ENCODE results near the gene KCNK4.
"Not testable (repeated sequence)": the region's sequence is repeated elsewhere in the genome, so short reads cannot be mapped to it uniquely, and the experiment has no call there.

Gene KCNK4

DNA sequence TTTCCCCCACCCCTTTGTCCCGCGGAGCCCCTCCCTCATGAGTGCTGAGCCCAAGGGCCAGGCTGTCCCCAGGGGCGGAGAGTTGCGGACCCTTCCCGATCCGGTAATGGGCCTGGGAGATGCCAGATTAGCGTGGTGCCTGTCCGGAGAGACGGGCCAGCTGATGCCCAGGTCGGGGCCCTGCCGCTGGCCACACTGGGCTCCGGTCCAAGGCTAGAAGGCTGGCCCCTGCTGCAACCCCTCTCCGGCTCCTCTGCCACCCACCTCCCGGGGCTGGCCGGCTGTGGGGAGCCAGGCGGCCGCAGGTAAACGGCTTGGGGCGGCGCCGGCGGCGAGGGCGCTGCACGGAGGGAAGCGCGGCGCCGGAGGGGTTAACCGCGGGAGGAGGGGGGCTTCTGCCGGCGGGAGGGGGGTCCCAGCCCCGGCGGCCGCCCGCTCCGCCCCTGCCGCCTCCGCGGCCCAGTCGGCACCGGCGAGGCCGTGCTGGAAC is at the start of gene KCNK4:
TSS of gene KCNK4 (plus strand) at position 41 of the 490 bp plus-strand sequence. CDS start 1,717 bp downstream, outside the sequence.
- no peak for DNase-seq

DNA sequence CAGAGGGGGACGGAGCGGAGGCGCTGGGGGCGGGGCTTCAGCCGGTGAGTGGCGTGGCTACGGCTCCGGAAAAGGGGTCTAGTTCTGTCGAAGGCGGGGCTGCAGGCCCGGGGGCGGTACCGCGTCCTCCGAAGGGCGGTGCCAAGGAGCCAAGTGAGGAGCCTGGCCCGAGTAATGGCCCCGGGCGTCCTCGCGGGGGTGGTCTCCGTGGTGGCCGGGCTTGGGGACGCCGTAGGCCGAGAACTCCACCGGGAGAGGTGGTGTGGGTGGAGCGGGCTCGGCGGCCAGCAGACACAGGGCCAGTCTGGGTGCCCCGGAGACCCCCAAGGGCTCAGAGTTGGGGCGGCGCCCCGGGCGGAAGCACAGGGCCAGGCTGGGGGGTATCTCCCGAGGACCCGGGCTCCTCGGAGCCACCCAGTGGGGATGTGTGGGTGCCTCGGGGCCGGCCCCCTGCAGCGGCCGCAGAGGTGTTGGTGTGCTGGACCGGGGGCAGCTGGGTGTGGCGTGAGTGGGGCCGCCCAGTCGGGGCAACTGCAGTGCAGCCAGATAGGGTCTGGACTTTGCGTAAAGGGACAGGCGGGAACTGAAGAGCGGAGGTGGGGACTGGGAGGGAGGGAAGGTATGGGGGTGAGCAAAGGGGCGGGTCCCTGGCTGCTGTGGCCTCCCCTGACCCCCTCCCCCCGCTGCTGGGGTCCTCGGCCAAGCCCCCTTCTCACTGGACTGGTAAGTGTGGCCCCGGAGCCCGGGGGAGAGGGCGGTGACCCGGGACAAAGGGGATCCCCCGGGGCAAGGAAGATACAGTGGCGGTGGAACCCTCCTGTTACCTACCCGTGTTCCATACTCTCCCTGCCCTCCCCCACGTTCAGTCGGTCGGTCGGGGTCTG is 49.4 kb upstream of the KCNK4 start:
- no peak for DNase-seq

DNA sequence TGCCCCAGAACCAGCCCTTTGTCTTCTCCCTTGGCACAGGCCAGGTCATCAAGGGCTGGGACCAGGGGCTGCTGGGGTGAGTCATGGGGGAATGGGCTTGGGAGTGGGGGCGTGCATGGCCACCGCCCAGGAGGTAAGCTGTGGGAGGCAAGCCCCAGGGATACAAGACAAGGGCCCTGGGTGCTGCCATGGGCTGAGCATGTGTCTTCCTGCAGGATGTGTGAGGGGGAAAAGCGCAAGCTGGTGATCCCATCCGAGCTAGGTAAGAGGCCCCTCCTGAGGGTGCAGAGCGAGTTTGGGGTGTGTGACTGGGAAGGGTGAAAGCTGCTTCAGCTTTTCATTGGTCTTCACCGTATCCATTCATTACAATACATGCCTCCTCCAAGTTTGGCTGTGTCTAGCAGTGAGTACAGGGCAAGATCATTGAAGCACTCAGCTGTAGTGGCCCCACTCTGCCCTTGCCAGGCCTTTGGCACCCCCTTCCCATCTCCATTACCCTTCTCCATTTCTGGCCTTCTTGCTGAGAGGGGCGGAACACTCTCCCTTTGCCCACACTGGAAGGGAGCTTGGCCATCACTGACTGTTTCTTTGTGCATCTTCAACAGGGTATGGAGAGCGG is 47.8 kb upstream of the KCNK4 start:
- no peak for DNase-seq

DNA sequence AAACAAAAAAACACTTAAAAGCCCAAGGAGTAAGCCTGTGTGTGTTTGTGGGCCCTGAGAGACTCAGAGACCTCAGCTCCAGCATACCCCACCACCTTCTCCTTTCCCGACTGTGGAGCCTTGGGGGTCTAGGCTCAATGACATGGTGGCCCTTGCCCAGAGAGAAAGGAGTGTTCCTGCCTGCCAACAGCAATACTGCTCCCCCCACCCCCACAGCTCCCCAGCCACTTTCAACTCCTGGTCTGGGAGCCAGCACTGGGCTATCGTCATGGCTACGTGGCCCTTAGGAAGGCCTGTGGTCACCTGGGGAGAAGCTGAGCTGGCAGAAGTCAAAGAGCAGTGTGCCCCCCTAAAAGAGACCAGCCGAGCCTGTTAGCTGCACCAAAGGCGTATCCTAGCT is 47.0 kb upstream of the KCNK4 start:
- no peak for DNase-seq

- DNase-seq, result no peak
Observed at GRCh38 chr11:64244966-64245365, 46.1 kb upstream of the KCNK4 start.

DNA sequence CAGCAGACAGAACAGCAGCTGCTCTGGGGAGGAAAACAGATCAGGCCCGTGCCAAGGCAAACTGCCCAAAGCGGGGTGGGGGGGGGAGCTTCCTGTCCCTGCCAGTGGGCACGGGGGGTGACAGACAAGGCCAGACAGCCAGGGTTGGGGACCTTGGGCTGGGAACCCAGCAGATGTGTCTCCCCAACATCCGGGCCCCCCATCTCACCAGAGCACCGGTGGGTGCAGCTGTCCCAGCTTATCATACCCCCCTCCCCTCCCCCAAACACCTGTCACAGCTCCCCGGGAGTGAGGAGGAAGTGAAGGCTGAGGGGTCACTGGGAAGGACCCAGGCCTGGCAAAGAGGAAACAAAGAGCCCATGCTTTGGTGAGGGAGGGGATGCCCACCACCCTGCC is 45.7 kb upstream of the KCNK4 start:
- no peak for DNase-seq

GRCh38 chr11:64245797-64246620 is 45.1 kb upstream of the KCNK4 start:
- peak; percentile 92 for DNase-seq

DNA sequence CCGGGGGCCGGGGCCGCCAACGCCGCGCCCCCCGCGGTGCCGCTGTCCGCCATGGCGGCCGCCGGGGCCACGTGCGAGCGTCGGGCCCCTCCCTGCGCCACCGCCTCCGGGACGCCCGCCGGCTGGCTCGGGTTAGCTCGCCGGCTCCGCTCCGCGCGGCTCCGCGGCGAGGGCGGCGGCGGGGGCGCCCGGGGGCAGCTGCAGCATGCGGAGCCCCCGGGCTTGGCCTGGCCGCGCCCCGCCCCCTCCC is 44.6 kb upstream of the KCNK4 start:
- not testable (repeated sequence) for DNase-seq

DNA sequence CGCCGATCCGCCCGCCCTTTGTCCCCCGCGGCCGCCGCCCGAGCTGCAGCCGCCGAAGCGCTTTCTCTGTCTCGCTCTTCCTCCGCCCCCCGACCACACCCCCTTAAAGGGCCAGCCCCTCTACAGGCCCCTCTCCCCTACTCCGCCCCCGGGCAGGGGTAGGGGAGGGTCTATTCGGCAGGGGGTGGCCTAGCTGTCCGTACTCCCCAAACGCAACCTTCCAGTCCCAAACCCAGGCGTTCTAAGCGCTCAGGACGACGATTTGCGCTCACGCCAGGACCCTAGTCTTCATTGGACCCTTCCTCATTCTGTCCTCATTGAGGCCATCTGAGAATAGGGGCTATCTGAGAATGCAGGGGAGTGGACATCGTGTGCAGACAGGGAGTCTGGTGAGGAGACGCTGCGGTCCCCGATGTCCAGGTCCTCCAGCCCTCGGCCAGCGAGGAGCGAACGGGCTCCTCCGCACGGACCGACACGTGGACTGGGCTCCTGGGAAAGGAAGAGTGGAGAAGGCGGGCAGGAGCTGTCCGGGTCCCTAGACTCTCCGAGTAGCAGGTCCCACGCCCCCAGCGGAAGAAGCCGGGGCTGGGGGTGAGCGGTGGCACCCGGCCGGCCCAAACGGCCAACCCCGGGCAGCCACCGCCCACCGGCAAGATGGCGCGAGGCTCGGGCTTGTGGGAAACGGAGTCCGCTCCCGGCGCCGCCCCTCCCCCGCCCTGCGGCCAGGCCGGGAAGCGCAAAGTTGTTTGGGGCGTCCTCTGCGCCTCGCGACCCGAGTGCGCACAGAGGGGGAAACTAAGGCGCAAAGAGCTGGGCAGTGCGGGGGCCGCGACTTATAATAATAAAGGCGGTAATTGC is 44.0 kb upstream of the KCNK4 start, which contains the start of gene PPP1R14B:
TSS of gene PPP1R14B (minus strand) at position 73 of the 858 bp plus-strand sequence. CDS start 270 bp downstream, outside the sequence.
- DNase-seq, result peak; percentile 93

- no peak for DNase-seq
Observed at GRCh38 chr11:64247729-64248531, 43.2 kb upstream of the KCNK4 start.

- no peak for DNase-seq
Observed at GRCh38 chr11:64248578-64248977, 42.5 kb upstream of the KCNK4 start.

DNA sequence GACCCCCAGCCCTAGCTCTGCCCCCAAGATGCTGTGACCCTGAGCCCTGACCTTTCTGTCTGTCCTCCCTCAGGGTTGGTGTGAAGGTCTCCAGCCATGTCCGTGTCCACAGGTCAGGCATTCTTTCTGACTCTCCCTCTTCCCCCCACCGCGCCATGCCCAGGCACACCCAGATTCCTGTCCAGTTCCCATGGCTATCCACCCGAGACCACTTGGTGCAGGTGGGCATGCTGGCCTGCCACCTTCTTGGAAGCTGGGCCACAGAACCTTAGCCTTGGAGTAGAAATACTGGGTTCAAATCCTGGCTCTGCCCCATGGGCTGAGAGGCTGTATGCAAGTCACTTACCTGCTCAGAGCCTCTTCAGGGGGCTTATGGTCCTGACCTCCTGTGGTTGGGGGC is 42.1 kb upstream of the KCNK4 start:
- DNase-seq, result no peak

GRCh38 chr11:64249563-64250414 is 41.3 kb upstream of the KCNK4 start:
- DNase-seq, result no peak

DNA sequence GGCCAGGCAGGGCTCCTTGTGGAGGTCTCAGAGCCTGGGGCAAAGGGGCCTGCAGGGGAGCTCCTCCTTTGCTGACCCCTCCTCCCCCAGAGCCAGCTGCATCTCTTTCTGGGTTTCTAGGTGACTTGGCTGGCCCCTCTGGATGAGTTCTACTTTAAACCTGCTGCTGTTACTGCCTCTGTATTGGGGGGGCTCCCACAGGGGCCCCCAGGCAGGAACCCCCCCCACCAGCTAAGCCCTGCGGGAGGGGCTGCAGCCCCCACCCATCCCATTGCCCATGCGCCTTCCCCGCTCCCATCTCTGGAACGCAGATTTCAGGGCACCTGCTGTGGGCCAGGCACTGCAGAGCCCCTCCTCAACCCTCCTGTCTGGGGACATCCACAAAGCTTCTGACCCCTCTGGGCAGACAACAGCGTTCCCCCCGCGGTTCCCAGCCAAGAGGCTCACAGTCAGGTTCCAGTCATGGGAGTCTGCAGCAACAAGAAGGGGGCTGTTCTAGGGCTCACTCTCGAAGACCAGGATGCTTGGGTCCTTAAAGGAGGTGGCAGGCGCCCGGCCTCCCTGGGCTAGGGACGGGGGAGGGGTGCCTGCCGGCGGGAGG is 40.6 kb upstream of the KCNK4 start:
- DNase-seq, result no peak

GRCh38 chr11:64251016-64251752 is 39.9 kb upstream of the KCNK4 start, which contains the start of gene PLCB3:
Gene PLCB3, plus strand, starts transcription at chr11:64251530. Its CDS starts 120 bp downstream, at chr11:64251650.
- DNase-seq, result peak; percentile 91

DNA sequence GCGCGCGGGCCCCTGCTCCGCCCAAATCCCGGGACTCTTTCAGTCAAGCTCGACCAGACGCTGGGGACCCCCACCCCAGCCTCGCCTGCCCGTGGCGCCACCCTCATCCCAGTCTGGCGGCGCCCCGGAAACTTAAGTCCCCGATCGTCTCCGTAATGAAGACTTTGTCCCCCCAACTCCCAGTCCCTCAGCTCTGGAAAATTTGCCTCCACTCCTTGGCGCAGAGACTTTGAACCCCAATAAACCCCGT is 39.4 kb upstream of the KCNK4 start:
- no peak for DNase-seq

- DNase-seq, result no peak
Observed at GRCh38 chr11:64252003-64252872, 38.9 kb upstream of the KCNK4 start.

- no peak for DNase-seq
Observed at GRCh38 chr11:64253043-64253442, 38.1 kb upstream of the KCNK4 start.

- DNase-seq, result no peak
Observed at GRCh38 chr11:64253481-64253880, 37.6 kb upstream of the KCNK4 start.

Measured in activated effector memory CD4-positive, alpha-beta T cell treated with anti-CD3 and anti-CD28 coated beads, Interleukin-2, amount 50 U/mL, for 16 hours (primary cell).